CD4-positive, alpha-beta T cell treated with Interleukin-12 subunit alpha and Interleukin-12 subunit beta, for 1 hour (primary cell): ENCODE results near the gene PCNX2.

Experiments used
- DNase-seq: peaks from one replicate; pipeline ENCODE4 v3.0.0-alpha.2; 2020

The PCNX2 gene

GRCh38 chr1:233256789-233257188 lies 38.7 kb downstream of the PCNX2 start:
- no peak for DNase-seq

DNA sequence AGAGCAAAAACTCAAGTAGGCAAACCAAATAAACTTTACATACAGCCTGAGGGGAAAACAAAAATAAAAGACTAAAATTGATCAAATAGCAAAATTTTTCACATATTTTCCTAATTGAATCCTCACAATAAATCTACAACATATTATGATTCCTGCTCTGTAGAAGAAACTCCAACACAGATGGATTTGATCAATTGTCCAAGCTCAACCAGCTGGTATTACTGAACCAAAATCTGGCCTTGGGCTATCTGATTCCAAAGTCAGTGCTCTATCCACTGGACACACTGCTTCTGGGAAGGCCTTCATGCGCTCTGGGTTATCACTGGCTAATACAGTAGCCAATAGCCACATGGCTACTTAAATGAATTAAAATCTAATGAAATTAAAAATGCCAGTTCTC lies 39.3 kb downstream of the PCNX2 start:
- DNase-seq, result no peak

DNA sequence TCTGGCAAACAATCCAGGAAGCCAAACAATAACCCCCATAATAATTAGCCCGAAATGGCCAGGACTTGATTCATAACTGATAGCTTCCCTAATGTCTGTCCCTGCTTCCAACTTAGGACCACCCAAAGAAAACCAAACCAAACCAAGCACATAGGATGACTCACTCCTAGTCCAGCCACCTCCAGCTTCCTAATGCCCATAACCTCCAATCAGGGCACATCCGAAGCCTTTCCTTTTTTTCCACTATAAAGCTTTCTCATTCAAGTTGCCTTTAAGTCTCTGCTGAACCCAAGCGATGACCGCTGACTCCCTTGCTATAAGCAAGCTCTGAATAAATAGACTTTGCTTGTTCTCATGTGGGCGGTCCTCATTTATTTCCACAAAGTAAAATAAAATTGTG lies 40.4 kb downstream of the PCNX2 start:
- no peak for DNase-seq

- no peak for DNase-seq
Observed at GRCh38 chr1:233253832-233254331, 41.6 kb downstream of the PCNX2 start.

DNA sequence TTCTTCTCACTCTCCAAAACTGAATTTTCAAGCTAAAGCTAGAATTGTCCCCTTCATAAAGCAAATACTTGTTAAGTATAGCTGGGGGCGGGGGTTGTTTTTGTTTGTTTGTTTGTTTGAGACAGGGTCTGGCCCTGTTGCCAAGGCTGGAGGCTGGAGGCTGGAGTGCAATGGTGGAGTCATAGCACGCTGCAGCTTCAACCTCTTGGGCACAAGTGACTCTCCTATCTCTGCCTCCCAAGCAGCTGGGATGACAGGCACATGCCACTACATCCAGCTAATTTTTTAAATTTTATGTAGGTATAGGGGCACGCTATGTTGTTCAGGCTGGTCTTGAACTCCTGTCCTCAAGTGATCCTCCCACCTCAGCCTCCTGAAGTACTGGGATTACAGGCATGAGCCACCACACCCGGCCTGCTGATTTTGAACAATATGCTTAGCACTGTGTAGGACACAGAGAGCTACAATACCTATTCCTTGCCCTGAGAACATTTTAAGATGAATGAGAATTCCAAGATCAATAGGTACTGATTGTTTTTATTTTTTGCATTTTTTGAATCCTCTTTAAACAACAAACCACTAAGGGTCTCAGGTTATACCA lies 42.2 kb downstream of the PCNX2 start:
- DNase-seq, result no peak

GRCh38 chr1:233252441-233252840 lies 43.1 kb downstream of the PCNX2 start:
- DNase-seq, result no peak

DNA sequence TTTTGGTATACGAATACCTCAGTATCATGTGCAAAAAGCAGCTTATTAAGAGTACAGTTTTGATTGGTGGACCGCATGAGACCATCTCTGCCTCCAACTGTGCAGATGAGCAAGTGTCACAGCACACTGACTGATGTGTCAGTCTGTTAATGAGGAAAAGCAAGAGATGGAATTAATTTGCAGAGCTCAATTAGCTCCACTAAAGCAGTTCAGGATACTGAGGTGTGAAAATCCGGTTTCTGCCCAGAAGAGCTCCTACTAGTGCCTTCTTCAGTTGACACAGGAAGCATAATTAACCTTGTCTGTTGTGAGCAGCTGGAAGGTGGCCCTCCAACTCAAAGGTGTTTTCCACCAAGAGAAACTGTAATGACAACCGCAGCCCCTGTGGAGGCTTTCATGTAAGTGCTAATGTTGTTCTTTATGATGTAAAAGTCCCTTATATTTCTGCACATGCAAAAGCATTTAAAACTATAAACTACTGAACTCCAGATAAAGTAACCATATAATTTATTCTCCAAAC lies 44.3 kb downstream of the PCNX2 start:
- no peak for DNase-seq

GRCh38 chr1:233248014-233248413 lies 47.5 kb downstream of the PCNX2 start:
- no peak for DNase-seq

DNA sequence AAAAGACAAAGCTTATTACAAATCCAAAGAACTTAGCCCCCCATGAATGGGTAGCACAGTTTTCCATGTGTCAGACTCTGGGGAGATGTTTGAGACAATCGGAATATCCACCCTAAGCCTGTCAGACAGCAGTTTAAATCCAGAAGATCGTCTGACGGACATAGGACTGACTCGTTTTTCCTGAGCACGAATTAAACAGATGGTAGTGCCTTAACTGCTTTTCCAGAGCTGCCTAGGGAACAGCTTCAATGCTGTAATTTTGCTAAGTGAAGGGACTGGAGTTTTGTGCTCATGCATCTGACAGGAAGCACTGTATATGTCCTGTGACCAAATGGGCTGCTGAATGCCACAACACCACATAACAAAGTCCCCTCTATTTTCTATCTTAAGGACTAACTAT lies 48.6 kb downstream of the PCNX2 start:
- no peak for DNase-seq

DNA sequence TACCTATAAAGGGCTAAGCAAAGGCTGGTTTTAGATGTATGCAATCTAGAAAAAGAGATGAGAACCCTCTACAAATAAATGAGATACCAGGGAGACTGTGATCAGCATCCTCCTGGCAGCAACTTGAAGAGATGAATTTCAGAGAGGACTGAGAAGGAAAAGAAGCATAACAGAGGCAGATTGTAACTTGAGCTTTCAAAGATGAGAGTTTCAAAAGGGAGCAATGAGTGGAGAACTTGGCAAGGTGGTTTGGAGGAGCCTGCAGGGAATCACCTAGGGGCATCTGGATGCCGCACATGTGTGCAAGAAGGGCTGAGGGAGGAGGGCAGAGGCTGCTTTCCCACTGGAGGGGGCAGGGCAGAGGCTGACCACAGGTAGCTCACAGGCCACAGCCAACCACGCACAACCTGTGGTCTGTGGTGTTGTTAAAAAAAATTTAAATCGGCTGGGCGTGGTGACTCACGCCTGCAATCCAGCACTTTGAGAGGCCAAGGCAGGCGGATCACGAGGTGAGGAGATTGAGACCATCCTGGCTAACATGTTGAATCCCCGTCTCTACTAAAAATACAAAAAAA lies 50.2 kb downstream of the PCNX2 start:
- no peak for DNase-seq

DNA sequence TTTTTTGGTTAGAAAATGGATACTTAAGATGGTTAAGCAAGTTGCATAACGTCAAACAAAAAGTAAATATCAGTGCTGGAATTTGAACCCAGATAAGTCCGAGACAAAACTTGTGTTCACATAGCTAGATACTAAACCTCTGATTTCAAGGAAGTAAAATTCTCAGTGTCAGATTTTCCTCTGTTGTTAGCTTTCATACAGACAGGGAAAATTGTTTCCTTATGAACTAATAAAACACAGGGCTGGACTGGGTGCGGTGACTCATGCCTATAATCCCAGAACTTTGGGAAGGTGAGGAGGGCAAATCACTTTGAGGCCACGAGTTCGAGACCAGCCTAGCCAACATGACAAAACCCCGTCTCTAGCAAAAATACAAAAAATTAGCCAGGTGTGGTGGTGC lies 51.3 kb downstream of the PCNX2 start:
- no peak for DNase-seq

- no peak for DNase-seq
Observed at GRCh38 chr1:233242827-233243483, 52.6 kb downstream of the PCNX2 start.

GRCh38 chr1:233241759-233242158 lies 53.8 kb downstream of the PCNX2 start:
- DNase-seq, result no peak

GRCh38 chr1:233240829-233241682 lies 54.5 kb downstream of the PCNX2 start:
- peak; percentile 7 for DNase-seq

- DNase-seq, result no peak
Observed at GRCh38 chr1:233240371-233240770, 55.2 kb downstream of the PCNX2 start.

- DNase-seq, result no peak
Observed at GRCh38 chr1:233238884-233239431, 56.6 kb downstream of the PCNX2 start.

DNA sequence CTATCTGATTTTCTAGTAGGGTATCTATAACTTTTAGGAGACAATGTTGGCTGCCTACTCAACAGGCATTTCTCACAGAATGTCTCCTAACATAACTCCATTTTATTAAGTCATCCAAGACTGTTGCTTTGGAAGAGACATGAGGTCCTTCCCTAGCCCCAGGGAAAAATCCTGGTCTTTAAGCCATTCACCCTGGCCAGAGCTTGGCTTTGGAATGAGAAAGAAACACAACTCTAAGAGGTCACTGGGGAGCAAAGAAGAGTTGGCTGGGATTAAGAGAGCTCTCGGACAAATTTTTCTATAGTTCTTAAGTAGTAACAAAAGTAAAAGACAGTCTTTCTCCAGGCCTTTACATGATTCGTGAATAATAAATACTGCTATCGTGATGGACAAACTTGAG lies 57.9 kb downstream of the PCNX2 start:
- DNase-seq, result no peak

DNA sequence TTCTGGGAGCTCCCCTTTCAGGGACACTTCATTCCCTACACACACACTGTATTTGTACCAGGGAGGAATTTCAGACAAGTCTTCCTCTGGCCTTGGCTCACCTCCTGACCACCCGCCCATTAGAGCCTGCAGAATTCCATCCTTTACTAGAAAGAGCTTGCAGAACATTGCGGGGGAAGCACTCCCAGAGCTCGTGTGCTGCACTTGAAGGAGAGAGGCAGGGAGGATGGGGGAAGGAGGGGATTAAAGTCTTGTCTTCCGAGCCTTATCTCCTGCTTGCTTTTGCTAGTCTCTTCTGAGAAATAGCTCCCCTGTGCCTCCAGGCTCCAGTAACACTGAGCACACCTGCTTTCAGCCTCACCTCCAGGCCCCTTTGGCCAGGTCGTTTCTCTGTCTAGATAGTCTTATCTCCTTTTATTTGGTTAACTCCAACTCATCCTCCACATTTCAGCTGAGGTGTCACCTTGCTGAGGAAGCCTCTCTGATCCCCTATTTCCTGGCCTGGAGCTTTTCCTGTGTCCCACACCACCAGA lies 62.0 kb downstream of the PCNX2 start:
- no peak for DNase-seq

GRCh38 chr1:233230011-233230410 lies 65.5 kb downstream of the PCNX2 start:
- no peak for DNase-seq

- DNase-seq, result no peak
Observed at GRCh38 chr1:233229288-233229687, 66.2 kb downstream of the PCNX2 start.

DNA sequence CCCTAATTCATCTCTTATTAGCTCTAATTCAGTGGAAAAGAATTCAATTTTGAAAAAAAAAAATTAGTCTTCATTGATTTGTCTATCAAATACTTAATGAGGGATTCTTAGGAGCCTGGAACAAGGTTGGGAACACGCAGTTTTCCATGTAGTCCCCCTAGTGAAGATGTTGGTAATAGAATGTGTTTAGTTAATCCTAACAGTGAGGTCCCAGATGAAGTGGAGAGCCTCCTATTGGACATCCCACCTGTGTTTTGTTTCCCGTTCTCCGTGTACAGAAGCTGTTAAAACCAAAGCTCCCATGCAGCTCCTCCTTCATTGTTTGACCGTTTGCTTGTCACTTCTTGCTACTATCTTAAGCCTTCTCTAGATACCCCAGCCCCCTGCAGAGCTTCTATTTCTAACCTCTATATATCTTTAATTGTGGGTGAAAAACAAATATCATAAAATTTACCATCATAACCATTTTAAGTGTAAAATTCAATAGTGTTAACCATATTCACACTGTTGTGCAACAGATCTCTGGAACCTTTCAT lies 67.5 kb downstream of the PCNX2 start:
- DNase-seq, result no peak

DNA sequence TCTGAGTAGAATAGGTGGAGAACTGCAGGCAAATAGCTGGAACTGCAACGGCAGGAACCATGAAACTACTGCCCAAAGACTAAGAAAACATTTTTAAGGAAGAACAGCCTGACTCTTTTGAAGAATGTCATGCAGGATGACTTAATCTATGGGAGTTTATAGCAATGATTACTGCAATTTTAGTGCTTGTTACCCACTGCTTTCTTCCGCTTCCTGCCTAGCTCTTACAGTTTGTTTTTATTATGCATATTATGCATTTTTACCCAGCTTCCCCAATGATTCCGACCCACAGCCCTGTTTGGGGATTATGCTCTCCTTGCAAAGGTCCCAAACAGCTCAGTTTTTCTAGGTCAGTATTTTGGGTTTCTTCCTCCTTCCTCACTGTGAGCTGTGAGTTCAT lies 71.2 kb downstream of the PCNX2 start:
- DNase-seq, result no peak
